Sigmoid colon (tissue), 7 donors: ENCODE measurements around the gene HSD17B12. TPM values are rescaled to one million over a fixed set of nuclear protein-coding genes. Genes with fewer than 3 reads are reported as not detected.
A peak's percentile ranks its signal among the peaks of the same experiment; 100 is the strongest.

Experiments used
- DNase-seq: peaks from one replicate; pipeline ENCODE4 v3.0.0-alpha.2; 2019
- H3K27ac ChIP-seq, 4 donors: fragments of 200-600 bp; sonication (generic); one replicate each; pipeline ENCODE4 v1.5.1; 2016 to 2019; ENCODE audit warnings: mild to moderate bottlenecking in 1 of 4
- H3K27me3 ChIP-seq, 3 donors: fragments of 200-600 bp; sonication (generic); one replicate each; pipeline ENCODE4 v1.5.1; 2019; ENCODE audit warnings: mild to moderate bottlenecking in 1 of 3
- H3K36me3 ChIP-seq, 4 donors: fragments of 200-600 bp; sonication (generic); one replicate each; pipeline ENCODE4 v1.5.1; 2016 to 2019
- H3K4me1 ChIP-seq, 4 donors: fragments of 200-600 bp; sonication (generic); one replicate each; pipeline ENCODE4 v1.5.1; 2017 to 2019
- H3K4me3 ChIP-seq, 4 donors: fragments of 200-600 bp; sonication (generic); one replicate each; pipeline ENCODE4 v1.5.1; 2017 to 2019; ENCODE audit warnings: mild to moderate bottlenecking in 2 of 4, moderate library complexity in 1 of 4
- H3K9me3 ChIP-seq, 4 donors: fragments of 200-600 bp in 3 of 4; sonication (generic) in 3 of 4; one replicate each; pipeline versions ENCODE4 v1.5.1 to v1.6.1; 2013 to 2019
- CTCF ChIP-seq, 4 experiments: fragments of 450-650 bp in 3 of 4; fragments of 200-600 bp in 1 of 4; IDR thresholded peaks; one replicate each; pipeline ENCODE4 v1.5.1; 2016 to 2019; ENCODE audit warnings: antibody characterized with exemption in 4 of 4, mild to moderate bottlenecking in 3 of 4, moderate library complexity in 2 of 4
- EP300 ChIP-seq, 4 donors: sonication (generic); formaldehyde crosslinking; IDR thresholded peaks; one replicate each; pipeline ENCODE4 v1.6.1; 2017; ENCODE audit warnings: antibody characterized with exemption in 4 of 4
- POLR2A ChIP-seq, 2 donors: fragments of 450-650 bp; IDR thresholded peaks; one replicate each; pipeline ENCODE4 v1.6.1; 2016; ENCODE audit warnings: antibody characterized with exemption in 2 of 2, mild to moderate bottlenecking in 2 of 2, moderate library complexity in 2 of 2
- POLR2AphosphoS5 ChIP-seq, 4 donors: sonication (generic); formaldehyde crosslinking; IDR thresholded peaks; one replicate each; pipeline ENCODE4 v1.6.1; 2017; ENCODE audit warnings: antibody characterized with exemption in 4 of 4
- WGBS, 2 donors: extraction: QIAGEN DNeasy Blood & Tissue Kit; methylation state at CpG; one replicate each; pipeline ENCODE4 v1.1.7; 2013; 5-methylcytosine and 5-hydroxymethylcytosine counted together
- intact Hi-C: fragments of 100-400 bp; cut with DNase I; formaldehyde crosslinking; loops from one replicate; pipeline ENCODE4 v1.15.1; 2023
- polyA plus RNA-seq, 3 donors: library from polyadenylated mRNA; stranded (reverse); fragments of 200-250 nt; gene quantifications; one replicate each; pipeline ENCODE4 v1.2.3, GENCODE V29; 2013
- total RNA-seq, 4 donors: library from RNA; depleted of rRNA; stranded (reverse); fragments of >200 nt; gene quantifications; one replicate each; pipeline ENCODE4 v1.1.0, GENCODE V29; 2016
- donor health status: healthy with polysubstance abuse.
- donor health status: Bipolar disorder and iron deficiency.
- donor health status: healthy.

The HSD17B12 gene
- total and polyA plus RNA-seq, 7 donors: 21.6 to 53.4 (median 34.9) TPM

GRCh38 chr11:43639224-43639623, 41.3 kb upstream of the HSD17B12 start:
- Histone ChIP-seq H3K4me3 (no peak overlapping the region), H3K4me1 (peaks cover 0 to 7% (median 0%) of the 10 kb centered on the region in 4 donors), H3K27ac (no peak overlapping the region), H3K36me3 (no peaks in the 10 kb centered on the region), H3K27me3 (peaks cover 0 to 71% (median 9%) of the 10 kb centered on the region in 3 donors), H3K9me3 (no peaks in the 10 kb centered on the region)
- intact Hi-C loops: no loop called here
- 27 to 53% methylated on average over 3 of the region's 3 CpGs for WGBS, 2 donors
- TF ChIP-seq POLR2AphosphoS5 (IDR thresholded peaks at IDR 0.05) (no peak), POLR2A (IDR thresholded peaks at IDR 0.05) (no peak), EP300 (IDR thresholded peaks at IDR 0.05) (no peak), CTCF (IDR thresholded peaks at IDR 0.05) (no peak)
- DNase-seq: no peak

- peaks cover 0 to 71% (median 9%) of the 10 kb centered on the region in 3 donors for H3K27me3 ChIP-seq
- TF ChIP-seq EP300 (IDR thresholded peaks at IDR 0.05) (no peak), CTCF (IDR thresholded peaks at IDR 0.05) (no peak), POLR2AphosphoS5 (IDR thresholded peaks at IDR 0.05) (no peak), POLR2A (IDR thresholded peaks at IDR 0.05) (no peak)
- no peak overlapping the region for H3K4me3 ChIP-seq
- no peaks in the 10 kb centered on the region for H3K36me3 ChIP-seq
- intact Hi-C loops: loop anchor here (5.0 kb wide), 1 partner anchor 242 kb away; the partner anchor contains the start of gene ALKBH3
- no peak overlapping the region for H3K27ac ChIP-seq
- WGBS, 2 donors: 65 to 85% methylated on average over 3 of the region's 3 CpGs
- H3K4me1 ChIP-seq: peaks cover 0 to 13% (median 5%) of the 10 kb centered on the region in 4 donors
- DNase-seq: no peak
- no peaks in the 10 kb centered on the region for H3K9me3 ChIP-seq
Measured at GRCh38 chr11:43639920-43640319, 40.6 kb upstream of the HSD17B12 start.

GRCh38 chr11:43643898-43644620, 36.5 kb upstream of the HSD17B12 start:
- H3K9me3 ChIP-seq: no peaks in the 10 kb centered on the region
- H3K4me3 ChIP-seq: peak overlapping the region; percentile 53 to 92 (median 80)
- peaks cover 0 to 38% (median 0%) of the 10 kb centered on the region in 3 donors for H3K27me3 ChIP-seq
- TF ChIP-seq POLR2AphosphoS5 (IDR thresholded peaks at IDR 0.05): peak in 3 of 4 donors; percentile 68 to 92 (median 69)
- TF ChIP-seq CTCF (IDR thresholded peaks at IDR 0.05): no peak
- TF ChIP-seq POLR2A (IDR thresholded peaks at IDR 0.05): peak in 1 of 2 donors; percentile 11
- peak in 1 of 4 donors; percentile 45 for TF ChIP-seq EP300 (IDR thresholded peaks at IDR 0.05)
- intact Hi-C loops: loop anchor here (1.0 to 5.0 kb wide), 2 partner anchors 37 to 238 kb away; partner anchors contain the start of gene ALKBH3
- peaks cover 0 to 22% (median 10%) of the 10 kb centered on the region in 4 donors for H3K4me1 ChIP-seq
- H3K27ac ChIP-seq: peak overlapping the region; percentile 65 to 81 (median 74)
- DNase-seq: peak; percentile 90
- H3K36me3 ChIP-seq: no peaks in the 10 kb centered on the region
- 0% methylated on average over 33 of the region's 33 CpGs for WGBS, 2 donors

GRCh38 chr11:43644621-43645299, 35.8 kb upstream of the HSD17B12 start:
- no peak for TF ChIP-seq POLR2A (IDR thresholded peaks at IDR 0.05)
- no peak for TF ChIP-seq EP300 (IDR thresholded peaks at IDR 0.05)
- TF ChIP-seq POLR2AphosphoS5 (IDR thresholded peaks at IDR 0.05): no peak
- no peak for TF ChIP-seq CTCF (IDR thresholded peaks at IDR 0.05)
- peaks cover 0 to 5% (median 2%) of the 10 kb centered on the region in 4 donors for H3K36me3 ChIP-seq
- H3K4me3 ChIP-seq: peak overlapping the region; percentile 53 to 92 (median 80)
- no peak for DNase-seq
- H3K27ac ChIP-seq: peak overlapping the region in 3 of 4 donors; percentile 74 to 81 (median 75)
- H3K4me1 ChIP-seq: peaks cover 0 to 22% (median 10%) of the 10 kb centered on the region in 4 donors
- H3K9me3 ChIP-seq: no peaks in the 10 kb centered on the region
- intact Hi-C loops: loop anchor here (1.0 to 5.0 kb wide), 2 partner anchors 37 to 238 kb away; partner anchors contain the start of gene ALKBH3
- WGBS, 2 donors: 20 to 23% methylated on average over 7 of the region's 7 CpGs
- H3K27me3 ChIP-seq: peaks cover 0 to 31% (median 0%) of the 10 kb centered on the region in 3 donors
